ENCODE results near the gene LCTL.

DNA sequence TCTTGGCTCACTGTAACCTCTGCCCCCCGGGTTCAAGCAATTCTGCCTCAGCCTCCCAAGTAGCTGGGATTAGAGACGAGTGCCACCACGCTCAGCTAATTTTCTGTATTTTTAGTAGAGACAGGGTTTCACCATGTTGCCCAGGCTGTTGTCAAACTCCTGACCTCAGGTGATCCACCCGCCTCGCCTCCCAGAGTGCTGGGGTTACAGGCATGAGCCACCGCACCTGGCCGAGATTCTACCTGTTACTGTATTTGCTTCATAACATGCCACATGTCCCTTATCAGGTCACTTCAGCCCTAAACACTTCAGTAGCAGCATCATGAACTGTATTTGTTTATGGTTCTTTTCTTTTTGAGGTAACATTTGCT, 7.5 kb upstream of the LCTL start:
- no peak for TF ChIP-seq CTCF (IDR thresholded peaks at IDR 0.05)
- TF ChIP-seq TCF12 (IDR thresholded peaks at IDR 0.05), result no peak
- no peak for TF ChIP-seq EZH2phosphoT487 (IDR thresholded peaks at IDR 0.05; ENCODE audit: borderline replicate concordance, low read depth)
- TF ChIP-seq POLR2AphosphoS5 (IDR thresholded peaks at IDR 0.05; ENCODE audit: low read depth, low read length), result no peak
- no peak for TF ChIP-seq SMC3 (IDR thresholded peaks at IDR 0.05; ENCODE audit: low read depth, low read length)
- no peak for TF ChIP-seq GABPA (IDR thresholded peaks at IDR 0.05; ENCODE audit: low read depth)
- TF ChIP-seq, protein P1, sequence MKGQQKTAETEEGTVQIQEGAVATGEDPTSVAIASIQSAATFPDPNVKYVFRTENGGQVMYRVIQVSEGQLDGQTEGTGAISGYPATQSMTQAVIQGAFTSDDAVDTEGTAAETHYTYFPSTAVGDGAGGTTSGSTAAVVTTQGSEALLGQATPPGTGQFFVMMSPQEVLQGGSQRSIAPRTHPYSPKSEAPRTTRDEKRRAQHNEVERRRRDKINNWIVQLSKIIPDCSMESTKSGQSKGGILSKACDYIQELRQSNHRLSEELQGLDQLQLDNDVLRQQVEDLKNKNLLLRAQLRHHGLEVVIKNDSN (IDR thresholded peaks at IDR 0.05; ENCODE audit: borderline replicate concordance, low read depth), result no peak
- TF ChIP-seq CHD2 (IDR thresholded peaks at IDR 0.05; ENCODE audit: low read length, partially characterized antibody), result no peak
- TF ChIP-seq RCOR1 (IDR thresholded peaks at IDR 0.05; ENCODE audit: low read length), result no peak
- no peak for TF ChIP-seq FOXM1 (IDR thresholded peaks at IDR 0.05; ENCODE audit: low read depth)
- TF ChIP-seq FOXJ3 (CRISPR knock-in tag; IDR thresholded peaks at IDR 0.05), result no peak
- TF ChIP-seq TAF1 (IDR thresholded peaks at IDR 0.05; ENCODE audit: borderline replicate concordance, low read depth, low read length), result no peak
- no peak for TF ChIP-seq ZBTB33 (IDR thresholded peaks at IDR 0.05; ENCODE audit: borderline replicate concordance, low read depth)
- TF ChIP-seq, protein P2, sequence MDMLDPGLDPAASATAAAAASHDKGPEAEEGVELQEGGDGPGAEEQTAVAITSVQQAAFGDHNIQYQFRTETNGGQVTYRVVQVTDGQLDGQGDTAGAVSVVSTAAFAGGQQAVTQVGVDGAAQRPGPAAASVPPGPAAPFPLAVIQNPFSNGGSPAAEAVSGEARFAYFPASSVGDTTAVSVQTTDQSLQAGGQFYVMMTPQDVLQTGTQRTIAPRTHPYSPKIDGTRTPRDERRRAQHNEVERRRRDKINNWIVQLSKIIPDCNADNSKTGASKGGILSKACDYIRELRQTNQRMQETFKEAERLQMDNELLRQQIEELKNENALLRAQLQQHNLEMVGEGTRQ (IDR thresholded peaks at IDR 0.05; ENCODE audit: borderline replicate concordance, low read depth, low read length), result no peak
